Keratinocyte (primary cell): ENCODE measurements around the gene TCERG1.

Experiments used
- CTCF ChIP-seq, 3 experiments: IDR thresholded peaks in 1 of 3; conservative IDR thresholded peaks in 1 of 3; optimal IDR thresholded peaks in 1 of 3; 2 replicates in 2 of 3; 3 replicates in 1 of 3; pipeline versions ENCODE3 to v1.5.1; 2011; ENCODE audit warnings: low read length in 3 of 3, mild to moderate bottlenecking in 3 of 3, moderate library complexity in 2 of 3, control low read depth in 1 of 3, inconsistent platforms in 1 of 3; ENCODE audit not compliant: insufficient read depth in 2 of 3; ENCODE audit errors: extremely low read depth in 1 of 3
- EZH2 ChIP-seq: IDR thresholded peaks from one replicate; pipeline ENCODE4 v1.6.1; 2012; ENCODE audit warnings: inconsistent platforms, mild to moderate bottlenecking, low read length, moderate library complexity

GRCh38 chr5:146409054-146409671 is 38.0 kb upstream of the TCERG1 start:
- no peak for TF ChIP-seq CTCF (optimal IDR thresholded peaks at IDR 0.05 in 1 of 3, IDR thresholded peaks at IDR 0.05 in 1 of 3, conservative IDR thresholded peaks at IDR 0.05 in 1 of 3; ENCODE audit: extremely low read depth in 1 of 3, insufficient read depth in 2 of 3, low read length in 3 of 3)
- TF ChIP-seq EZH2: no peak
